ENCODE measurements around the gene TRPV4.

Gene TRPV4

DNA sequence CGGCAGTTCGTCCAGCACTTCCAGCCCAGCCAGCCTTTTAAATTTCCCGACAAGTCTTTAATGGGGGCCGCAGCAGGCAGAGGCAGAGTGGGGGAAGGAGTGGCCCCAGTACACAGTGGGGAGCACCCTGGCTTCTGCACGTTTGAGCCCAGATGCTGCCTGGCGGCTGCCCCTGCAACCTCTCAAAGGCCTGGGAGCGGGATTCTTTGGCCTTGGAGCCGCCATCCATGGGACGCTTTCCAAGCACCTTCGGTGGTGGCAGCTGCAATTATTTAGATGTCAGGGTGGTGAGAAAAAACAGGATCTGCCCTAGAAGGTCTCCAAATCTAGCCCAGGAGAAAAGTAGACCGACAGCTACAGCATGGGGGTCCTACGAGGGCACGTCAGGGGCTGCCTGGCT lies 73.6 kb downstream of the TRPV4 start:
- no peak for DNase-seq (ENCODE audit: low spot score)
- no peak for TF ChIP-seq CTCF (IDR thresholded peaks at IDR 0.05; ENCODE audit: extremely low read depth, missing control alignments)

GRCh38 chr12:109758426-109759420 lies 74.5 kb downstream of the TRPV4 start:
- TF ChIP-seq CTCF (IDR thresholded peaks at IDR 0.05; ENCODE audit: extremely low read depth, missing control alignments): no peak
- no peak for DNase-seq (ENCODE audit: low spot score)

DNA sequence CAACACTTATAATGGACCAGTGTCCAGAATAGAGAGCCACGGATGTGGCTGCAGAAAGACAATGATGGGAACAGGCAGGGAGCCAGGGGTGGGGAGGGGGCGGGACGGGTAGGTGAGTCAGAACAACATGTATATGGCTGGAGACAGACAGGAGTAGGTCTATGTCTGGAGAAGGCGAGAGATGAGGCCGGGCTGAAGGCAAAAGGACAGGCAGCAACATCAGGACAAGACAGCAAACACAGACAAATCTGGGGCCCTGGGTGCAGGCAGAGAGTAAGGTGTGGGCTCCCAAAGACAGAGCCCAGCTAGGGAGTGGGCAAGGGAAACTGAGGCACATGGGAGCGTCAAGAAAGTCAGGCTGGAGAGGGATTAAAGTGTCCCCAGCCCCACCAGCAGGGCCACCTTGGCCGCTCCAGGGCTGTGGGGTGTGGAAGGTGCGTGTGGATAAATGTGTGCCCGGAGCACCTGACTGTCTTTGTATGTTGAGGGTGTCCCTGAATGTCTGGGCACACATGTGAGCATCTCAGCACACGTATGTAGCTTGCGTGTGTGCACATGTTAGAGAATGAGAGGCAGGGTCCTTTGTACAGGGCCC lies 75.4 kb downstream of the TRPV4 start:
- no peak for TF ChIP-seq CTCF (IDR thresholded peaks at IDR 0.05; ENCODE audit: extremely low read depth, missing control alignments)
- no peak for DNase-seq (ENCODE audit: low spot score)

DNA sequence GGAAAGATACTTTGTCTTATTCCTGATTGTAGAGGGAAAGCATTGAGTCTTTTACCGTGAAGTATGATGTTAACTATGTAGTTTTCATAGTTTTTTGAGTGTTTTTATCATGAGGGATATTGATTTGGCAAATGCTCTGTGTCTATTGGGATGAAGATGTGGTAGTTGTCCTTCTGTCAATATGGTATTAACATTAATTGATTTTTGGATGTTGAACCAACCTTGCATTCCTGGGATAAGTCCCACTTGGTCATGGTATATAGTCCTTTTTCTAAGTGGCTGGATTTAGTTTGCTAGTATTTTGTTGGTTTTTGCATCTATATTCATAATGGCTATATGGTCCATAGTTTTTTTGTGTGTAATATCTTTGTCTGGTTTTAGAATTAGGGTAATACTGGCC lies 76.7 kb downstream of the TRPV4 start:
- no peak for TF ChIP-seq CTCF (IDR thresholded peaks at IDR 0.05; ENCODE audit: extremely low read depth, missing control alignments)
- no peak for DNase-seq (ENCODE audit: low spot score)

DNA sequence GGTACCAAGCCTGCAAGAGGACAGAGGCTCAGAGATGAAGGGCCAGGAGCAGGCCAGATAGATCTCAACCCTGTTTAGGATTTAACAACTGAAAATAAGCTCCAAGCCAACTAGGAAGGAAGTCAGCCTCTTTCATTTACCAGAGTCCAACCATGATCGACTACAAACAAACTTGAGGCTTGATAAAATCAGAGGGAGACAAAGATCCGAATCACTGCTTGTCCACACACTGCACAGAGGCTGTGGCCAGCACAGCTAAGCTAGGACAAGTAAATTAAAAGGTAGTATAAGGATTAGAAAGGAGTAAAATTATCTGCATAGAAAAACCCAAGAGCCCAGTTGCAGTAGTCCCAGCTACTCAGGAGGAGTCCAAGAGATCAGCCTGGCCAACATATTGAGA lies 79.2 kb downstream of the TRPV4 start:
- no peak for DNase-seq (ENCODE audit: low spot score)
- TF ChIP-seq CTCF (IDR thresholded peaks at IDR 0.05; ENCODE audit: extremely low read depth, missing control alignments): no peak

GRCh38 chr12:109753054-109753401 lies 80.2 kb downstream of the TRPV4 start:
- no peak for DNase-seq (ENCODE audit: low spot score)
- TF ChIP-seq CTCF (IDR thresholded peaks at IDR 0.05; ENCODE audit: extremely low read depth, missing control alignments): no peak
